BE2C (cell line): ENCODE measurements around the gene SMC3. TPM values are rescaled to one million over a fixed set of nuclear protein-coding genes. Genes with fewer than 3 reads are reported as not detected.

Experiments used
- DNase-seq: peaks from one replicate; pipeline ENCODE4 v3.0.0-alpha.2; 2020
- H3K27me3 ChIP-seq: fragments of 250-450 bp; sonication (Bioruptor Pico); 2 replicates; pipeline ENCODE4 v1.5.1; 2020; ENCODE audit warnings: mild to moderate bottlenecking
- H3K36me3 ChIP-seq: fragments of 250-450 bp; sonication (Bioruptor Pico); 2 replicates; pipeline ENCODE4 v1.5.1; 2020; ENCODE audit warnings: mild to moderate bottlenecking
- H3K4me1 ChIP-seq: fragments of 250-450 bp; sonication (Bioruptor Pico); 2 replicates; pipeline ENCODE4 v1.5.1; 2020
- H3K4me3 ChIP-seq: 2 replicates; pipeline ENCODE4 v1.5.1; 2011; ENCODE audit warnings: low read depth, low read length
- H3K9me3 ChIP-seq: fragments of 250-450 bp; sonication (Bioruptor Pico); 2 replicates; pipeline ENCODE4 v1.5.1; 2020
- CTCF ChIP-seq: IDR thresholded peaks from 2 replicates; pipeline ENCODE4 v1.5.1; 2012; ENCODE audit warnings: mild to moderate bottlenecking, low read depth, low read length
- polyA plus RNA-seq: library from polyadenylated mRNA; unstranded; fragments of >200 nt; gene quantifications from one replicate; pipeline ENCODE4 v1.2.1, GENCODE V29; 2012; ENCODE audit warnings: low read depth, missing spikeins; ENCODE audit not compliant: insufficient read length, insufficient read depth

The SMC3 gene
- polyA plus RNA-seq, result 42.9 TPM

DNA sequence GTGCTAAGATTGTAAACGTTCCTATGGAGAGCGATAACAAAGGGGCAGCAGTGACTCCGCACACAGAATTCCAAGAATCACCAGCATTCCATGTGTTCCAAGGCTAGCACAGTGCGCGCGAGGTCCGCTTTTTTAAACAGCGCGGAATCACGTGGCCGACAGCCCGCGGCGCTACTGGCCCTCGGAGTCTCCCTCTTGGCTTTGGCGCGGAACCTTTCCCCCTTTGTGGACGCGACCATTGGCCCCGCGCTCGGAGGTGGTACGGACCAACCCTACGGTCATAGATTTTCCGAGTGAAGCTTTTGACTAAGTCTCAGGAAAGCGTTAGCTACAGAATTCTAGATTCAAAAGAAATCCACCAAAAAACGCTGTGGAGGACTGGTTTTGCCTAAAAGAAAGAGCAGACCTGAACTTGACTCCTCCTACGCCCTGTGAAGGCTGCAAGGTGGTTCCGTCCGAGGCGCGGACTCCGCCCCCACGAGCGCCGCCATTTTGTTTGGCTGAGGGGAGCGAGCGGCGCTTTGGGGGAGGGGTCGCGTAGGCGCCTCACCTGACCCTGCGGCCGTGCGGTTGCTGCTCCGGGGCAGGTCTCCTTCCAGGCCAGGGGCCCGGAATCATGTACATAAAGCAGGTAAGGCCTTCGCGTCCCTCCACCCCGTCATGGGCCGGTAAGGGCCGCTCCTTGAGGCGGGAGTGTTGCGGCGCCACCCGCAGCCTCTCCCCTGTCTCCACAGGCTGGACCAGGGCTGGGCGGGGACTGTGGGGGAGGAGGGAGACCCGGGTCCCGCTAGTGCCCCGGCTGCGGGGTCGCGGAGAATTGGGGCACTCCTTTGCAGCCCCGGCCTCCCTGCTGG, at the start of gene SMC3:
SMC3 (plus strand) TSS at position 495 of the 854 bp plus-strand sequence; CDS start at position 617, 122 bp downstream.
- peak; percentile 92 for DNase-seq
- no peak for TF ChIP-seq CTCF
- Histone ChIP-seq H3K4me1 (peaks cover 16% of the 10 kb centered on the region; the same call in 1 of the 2 replicates), H3K27me3 (no peaks in the 10 kb centered on the region), H3K36me3 (peaks cover 14% of the 10 kb centered on the region), H3K4me3 (peak within 1 kb of the TSS; percentile 85), H3K9me3 (no peaks in the 10 kb centered on the region)

DNA sequence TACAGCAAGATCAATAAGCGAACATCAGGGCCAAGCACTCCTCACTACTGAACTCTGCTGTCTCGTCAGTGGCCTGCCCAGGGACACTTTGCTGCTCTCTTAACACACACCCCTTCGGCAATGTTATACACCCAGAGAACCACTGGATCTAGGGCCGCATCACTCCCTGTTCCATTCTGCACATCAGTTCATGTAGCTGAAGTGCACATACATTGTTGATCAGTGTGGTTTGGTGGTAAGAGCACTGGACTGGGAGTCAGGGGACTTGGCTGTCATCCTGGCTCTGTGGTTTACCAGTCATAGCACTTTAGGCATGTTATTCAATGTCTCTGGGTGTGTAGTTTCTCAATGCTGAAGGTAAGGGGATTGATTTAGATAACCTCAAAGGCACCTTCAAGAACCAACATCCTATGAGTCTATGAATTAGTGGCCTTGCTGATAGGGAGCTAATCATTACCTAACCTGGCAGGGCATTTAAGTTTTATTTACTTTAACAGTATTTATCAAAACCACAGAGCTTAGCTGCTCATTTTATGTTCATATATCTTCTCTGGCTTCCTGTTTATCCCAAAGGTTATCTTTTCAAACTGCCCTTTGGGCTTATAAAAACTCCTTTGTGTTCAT, 45.0 kb upstream of the SMC3 start:
- Histone ChIP-seq H3K4me1 (no peaks in the 10 kb centered on the region), H3K9me3 (no peaks in the 10 kb centered on the region), H3K4me3 (no peak overlapping the region), H3K36me3 (no peaks in the 10 kb centered on the region), H3K27me3 (no peaks in the 10 kb centered on the region)
- TF ChIP-seq CTCF, result no peak
- no peak for DNase-seq

DNA sequence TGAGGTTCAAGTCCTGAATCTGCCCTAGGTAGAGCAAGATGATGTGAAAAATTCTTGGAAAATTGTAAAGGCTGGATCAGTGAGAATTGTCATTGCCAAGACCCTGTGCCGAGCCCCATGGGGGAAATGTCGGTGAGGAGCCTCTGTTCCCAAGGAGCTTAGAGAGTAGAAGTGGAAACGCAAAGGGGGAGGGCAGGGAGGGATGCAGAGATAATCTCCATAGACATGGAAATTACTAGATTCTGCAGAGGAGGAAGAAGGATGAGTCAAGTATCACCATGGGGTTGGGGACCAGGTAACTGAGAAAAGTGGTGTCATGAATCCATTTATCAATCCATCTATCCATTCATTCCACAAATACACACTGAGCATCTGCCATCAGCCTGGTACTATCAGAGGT, 43.8 kb upstream of the SMC3 start:
- no peak overlapping the region for H3K4me3 ChIP-seq
- H3K4me1 ChIP-seq, result no peaks in the 10 kb centered on the region
- H3K27me3 ChIP-seq, result no peaks in the 10 kb centered on the region
- no peak for DNase-seq
- no peaks in the 10 kb centered on the region for H3K36me3 ChIP-seq
- no peak for TF ChIP-seq CTCF
- no peaks in the 10 kb centered on the region for H3K9me3 ChIP-seq

DNA sequence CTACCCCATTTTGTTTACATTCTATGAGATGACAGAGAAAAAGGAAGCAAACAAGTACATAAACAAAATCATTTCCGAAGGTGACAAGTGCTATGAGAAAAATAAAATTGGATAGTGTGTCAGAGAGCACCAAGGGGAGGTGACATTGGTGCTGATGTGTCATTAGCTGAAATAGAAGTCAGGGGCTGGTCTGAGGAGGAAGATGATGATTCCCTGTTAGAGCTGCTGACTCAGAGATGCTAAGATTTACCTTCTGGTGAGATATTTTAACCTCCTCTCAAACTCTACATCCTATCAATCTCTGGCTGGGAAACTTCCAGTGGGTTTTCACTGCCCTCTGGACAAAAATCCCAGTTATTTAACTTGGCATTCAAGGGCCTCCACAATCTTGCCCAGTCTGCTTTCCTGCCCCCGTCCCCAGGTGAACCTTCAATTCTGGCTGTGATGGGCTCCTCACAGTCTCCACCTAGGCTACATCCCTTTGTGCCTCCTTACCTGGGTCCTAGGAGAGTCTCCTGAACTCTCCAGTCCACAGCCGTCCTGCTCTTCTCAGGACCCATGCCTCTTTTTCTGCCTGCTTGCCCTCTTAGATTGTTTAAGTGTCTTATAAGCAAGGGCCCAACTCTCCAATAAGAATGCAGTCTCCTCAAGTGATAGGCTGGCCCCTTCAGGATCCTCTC, 43.2 kb upstream of the SMC3 start:
- no peak for TF ChIP-seq CTCF
- no peak overlapping the region for H3K4me3 ChIP-seq
- no peak for DNase-seq
- no peaks in the 10 kb centered on the region for H3K36me3 ChIP-seq
- no peaks in the 10 kb centered on the region for H3K4me1 ChIP-seq
- H3K9me3 ChIP-seq, result no peaks in the 10 kb centered on the region
- H3K27me3 ChIP-seq, result no peaks in the 10 kb centered on the region

DNA sequence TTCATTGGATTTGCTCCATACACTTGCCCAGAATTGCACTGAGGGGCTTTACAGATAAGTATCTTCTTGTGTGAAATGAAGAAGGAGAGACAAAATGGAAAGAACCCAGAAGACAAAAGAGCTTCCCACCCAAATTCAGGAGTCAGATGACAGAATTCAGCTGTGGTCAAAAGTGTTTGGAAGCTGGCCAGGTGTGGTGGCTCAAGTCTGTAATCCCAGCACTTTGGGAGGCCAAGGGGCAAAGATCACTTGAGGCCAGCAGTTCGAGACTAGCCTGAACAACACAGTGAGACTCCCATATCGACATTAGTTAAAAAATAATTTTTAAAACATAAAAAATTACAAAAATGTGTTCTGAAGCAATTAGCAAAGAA, 42.6 kb upstream of the SMC3 start:
- no peak overlapping the region for H3K4me3 ChIP-seq

More for the DNA sequence above, 42.6 kb upstream of the SMC3 start:
- no peak for TF ChIP-seq CTCF
- H3K36me3 ChIP-seq, result no peaks in the 10 kb centered on the region
- H3K27me3 ChIP-seq, result no peaks in the 10 kb centered on the region
- H3K4me1 ChIP-seq, result no peaks in the 10 kb centered on the region
- H3K9me3 ChIP-seq, result no peaks in the 10 kb centered on the region
- no peak for DNase-seq
